NCI-H82 (cell line): Measurements from ENCODE around the gene SCFD2.
"Not testable (repeated sequence)": the region's sequence is repeated elsewhere in the genome, so short reads cannot be mapped to it uniquely, and the experiment has no call there.

Experiments used
- DNase-seq: peaks from one replicate; lab custom pipeline; 2025; lab: John Stamatoyannopoulos, UW

SCFD2 gene

DNA sequence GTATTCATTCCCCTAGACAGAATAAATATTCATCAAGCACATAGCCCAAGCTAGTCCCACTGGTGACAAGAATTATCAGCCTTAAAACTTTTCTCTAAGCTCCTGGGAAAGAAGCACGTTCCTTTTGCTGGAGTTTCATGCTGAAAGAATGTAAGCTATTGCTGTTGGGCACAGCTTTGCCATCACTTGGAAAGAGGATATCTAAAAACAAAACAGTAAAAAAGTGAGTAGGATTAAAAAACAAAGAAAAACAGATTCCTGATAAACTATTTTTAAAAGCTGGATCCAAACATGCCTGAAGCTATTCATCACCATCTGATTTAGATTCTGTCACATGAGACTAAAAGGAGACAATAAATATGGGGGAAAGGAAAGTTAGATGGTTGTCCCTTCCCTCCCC, 176.8 kb downstream of the SCFD2 start:
- no peak for DNase-seq

DNA sequence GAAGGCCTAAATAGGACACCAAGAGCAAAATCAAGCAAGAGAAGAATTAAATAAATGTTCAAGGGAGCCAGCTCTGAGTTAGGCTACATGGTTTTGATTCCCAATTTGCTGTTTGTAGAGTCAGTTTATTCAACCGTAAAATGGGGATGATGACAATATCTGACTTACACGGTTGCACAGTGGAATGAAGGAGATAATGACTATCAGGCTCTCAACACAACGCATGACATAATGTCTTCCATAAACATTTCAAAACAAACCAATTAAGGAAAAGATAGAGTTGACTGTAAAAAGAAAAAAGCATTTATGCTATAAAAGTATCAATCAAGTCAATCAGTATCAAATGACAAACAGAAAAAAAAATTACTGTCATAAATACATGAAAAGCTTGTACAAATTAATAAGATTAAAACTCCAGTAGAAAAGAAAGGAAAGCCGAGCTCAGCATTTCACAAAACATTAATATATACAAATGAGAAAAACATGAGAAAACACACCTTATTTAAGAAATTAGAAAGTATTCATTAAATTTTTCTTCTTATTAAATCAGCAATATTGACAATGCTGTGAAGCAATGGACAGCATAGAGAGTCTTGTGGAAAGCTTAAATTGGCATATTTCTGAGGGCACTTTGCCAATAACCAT, 179.0 kb downstream of the SCFD2 start:
- DNase-seq = no peak

DNA sequence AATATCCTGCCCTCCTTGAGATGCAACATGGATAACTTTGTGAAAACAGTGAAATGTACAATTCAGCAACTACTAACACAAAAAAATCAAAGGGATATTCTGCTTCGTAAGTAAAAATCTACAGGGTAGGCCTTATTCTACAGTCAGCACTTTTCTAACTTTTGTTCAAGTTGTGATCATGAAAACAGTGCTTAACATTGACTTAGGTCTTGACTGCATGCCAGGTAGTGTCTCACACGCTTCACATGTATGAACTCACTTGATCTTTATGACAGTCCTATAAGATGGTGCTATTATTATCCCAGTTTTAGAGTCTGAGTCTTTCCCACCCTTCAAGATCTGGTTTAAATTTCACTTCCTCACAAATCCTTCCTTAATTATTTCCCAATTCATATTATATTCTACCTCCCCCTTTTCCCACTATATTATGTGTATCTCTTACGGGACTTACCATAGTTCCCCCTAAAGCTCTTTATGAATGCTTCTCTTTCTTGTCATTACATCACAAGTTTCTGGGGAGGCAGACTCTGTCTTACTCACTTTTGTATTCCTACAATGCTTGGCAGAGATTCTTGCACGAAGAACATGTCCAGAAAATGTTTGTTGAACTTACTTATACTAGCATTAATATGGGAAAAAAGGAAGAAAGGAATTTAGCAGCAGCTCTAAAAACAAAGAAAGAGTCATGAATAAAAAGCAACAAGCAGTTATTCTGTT, 179.8 kb downstream of the SCFD2 start:
- DNase-seq = no peak

DNA sequence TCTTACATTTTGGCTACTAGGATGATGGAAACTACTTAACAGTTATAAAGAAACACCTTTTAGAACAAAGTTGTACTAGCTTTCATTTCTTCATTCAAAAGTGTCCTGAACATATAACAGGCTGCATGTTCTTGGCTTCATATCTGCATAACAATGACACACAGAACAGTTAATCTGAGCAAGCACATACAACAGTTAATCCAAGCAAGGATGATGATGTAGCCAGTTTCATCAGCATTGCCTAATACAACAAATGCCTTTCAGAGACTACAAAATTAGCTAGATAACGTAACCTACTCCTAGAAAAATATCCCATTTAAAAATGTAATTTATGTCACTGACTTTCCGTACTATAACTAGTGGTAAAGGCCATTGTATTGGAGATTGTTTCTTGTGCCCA, 182.1 kb downstream of the SCFD2 start:
- no peak for DNase-seq

DNA sequence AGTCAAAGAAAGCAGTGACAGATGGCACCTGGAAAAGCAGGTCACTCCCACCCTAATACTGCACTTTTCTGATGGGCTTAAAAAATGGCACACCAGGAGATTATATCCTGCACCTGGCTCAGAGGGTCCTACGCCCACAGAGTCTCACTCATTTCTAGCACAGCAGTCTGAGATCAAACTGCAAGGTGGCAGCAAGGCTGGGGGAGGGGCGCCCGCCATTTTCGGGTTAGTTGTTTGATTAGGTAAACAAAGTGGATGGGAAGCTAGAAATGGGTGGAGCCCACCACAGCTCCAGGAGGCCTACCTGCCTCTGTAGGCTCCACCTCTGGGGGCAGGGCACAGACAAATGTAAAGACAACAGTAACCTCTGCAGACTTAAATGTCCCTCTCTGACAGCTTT, 188.1 kb downstream of the SCFD2 start:
- not testable (repeated sequence) for DNase-seq

DNA sequence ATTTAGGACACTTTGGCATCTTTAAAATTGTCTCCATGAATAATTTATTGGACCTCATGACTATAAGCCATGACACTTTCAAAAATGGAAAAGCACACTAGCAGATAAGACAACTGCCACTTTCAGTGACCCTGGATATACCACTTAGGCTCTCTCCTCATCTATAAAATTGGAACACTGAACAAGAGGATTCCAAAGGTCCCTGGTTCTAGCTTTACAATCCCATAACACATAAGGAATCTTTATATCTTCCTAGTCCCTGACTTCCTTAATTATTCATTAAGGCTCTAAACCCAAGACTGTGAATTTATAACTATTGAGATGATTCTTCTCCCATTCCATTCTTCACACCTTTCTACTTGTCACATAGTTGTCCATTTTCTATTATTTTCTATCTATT, 190.2 kb downstream of the SCFD2 start:
- DNase-seq = no peak

DNA sequence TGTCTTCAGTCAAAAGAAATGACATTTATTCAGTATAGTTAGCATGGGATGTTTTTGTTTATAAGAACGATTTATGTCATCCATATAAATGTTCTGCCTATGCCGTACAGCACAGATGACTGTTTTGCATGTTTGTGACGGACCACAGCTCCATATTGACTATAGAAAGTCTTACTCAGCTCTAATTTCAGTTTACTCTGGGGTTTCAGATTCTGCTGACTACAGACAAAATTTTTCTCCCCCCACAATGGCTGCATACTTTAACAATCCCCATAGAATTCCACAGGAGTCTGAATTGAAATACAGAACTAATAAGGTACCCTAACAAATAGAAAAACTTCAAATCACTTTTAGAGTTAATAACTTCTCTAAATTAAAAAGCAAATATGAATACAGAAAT, 191.0 kb downstream of the SCFD2 start:
- no peak for DNase-seq

DNA sequence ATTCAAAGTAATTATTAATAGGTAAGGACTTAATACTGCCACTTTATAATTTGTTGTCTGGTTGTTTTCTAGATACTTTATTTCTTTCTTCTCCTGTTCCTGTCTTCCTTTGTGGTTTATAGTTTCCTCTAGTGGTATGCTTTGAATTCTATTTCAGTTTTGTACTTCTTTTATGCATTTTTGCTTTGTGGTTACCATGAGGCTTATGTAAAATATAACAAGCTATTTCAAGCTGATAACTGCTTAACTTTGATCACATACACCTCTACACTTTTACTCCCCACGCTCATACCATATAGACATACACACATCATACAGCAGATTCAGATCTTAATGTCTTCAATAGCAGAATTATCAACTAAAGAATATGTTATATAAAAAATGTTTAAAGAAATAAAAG, 192.3 kb downstream of the SCFD2 start:
- DNase-seq = no peak

DNA sequence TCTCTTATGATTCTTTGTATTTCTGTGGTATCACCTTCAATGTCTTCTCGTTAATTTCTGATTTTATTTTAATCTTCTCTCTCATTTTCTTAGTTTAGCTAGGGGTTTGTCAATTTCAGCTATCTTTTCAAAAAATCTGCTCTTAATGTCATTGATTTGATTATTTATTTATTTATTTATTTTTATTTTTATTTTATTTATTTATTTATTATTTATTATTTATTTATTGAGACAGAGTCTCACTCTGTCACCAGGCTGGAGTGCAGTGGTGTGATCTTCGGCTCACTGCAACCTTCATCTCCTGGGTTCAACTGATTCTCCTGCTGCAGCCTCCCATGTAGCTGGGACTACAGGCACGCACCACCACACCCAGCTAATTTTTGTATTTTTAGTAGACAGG, 194.1 kb downstream of the SCFD2 start:
- DNase-seq = no peak

DNA sequence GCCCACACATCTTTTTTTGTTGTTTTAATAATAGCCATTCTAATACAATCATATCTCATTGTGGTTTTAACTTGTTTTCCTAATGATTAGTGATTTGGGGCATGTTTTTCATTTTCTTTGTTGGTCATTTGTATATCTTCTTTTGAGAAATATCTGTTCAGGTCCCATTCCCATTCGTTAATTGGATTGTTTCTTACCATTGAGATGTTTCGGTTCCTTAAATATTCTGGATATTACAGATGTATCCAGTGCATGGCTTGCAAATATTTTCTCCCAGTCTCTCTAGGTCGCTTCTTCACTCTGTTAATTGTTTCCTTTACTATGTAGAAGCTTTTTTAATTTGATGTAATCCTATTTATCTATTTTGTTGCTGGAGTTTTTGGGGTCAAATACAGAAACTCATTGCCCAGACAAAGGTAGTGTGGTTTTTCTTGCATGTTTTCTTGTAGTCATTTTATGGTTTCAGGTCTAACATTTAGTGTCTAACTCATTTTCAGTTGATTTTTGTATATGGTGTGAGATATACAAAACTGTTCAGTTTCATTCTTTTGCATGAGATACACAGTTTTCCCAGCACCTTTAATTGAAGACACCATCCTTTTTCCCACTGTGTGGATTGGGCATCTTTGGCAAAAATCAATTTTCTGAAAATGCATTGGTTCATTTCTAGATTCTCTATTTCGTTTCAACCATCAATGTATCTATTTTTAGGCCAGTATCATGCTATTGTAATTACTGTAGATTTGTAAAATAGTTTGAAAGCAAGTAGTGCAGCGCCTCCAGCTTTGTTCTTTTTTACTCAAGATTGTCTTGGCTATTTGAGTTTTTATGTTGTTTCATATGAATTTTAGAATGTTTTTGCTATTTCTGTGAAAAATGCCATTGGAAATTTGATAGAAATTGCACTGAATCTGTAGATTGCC, 195.9 kb downstream of the SCFD2 start:
- no peak for DNase-seq

DNA sequence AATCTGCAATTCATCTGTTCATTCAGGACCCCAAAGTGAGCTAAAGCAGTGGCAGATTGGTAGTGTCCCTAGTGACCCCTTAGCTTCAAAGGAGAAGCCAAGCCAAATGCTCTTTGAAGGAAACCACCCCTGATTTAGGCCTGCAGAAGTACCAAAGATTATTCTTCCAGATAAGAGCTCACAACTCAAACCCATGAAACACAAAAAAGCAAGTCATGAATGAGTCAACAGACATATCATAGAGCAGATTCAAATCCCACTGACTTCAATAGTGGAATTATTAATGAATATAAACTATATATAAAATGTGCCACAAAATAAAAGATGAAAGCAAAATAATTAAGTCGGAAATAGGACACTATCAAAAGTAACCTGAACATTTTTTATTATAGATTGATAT, 197.6 kb downstream of the SCFD2 start:
- DNase-seq = no peak

DNA sequence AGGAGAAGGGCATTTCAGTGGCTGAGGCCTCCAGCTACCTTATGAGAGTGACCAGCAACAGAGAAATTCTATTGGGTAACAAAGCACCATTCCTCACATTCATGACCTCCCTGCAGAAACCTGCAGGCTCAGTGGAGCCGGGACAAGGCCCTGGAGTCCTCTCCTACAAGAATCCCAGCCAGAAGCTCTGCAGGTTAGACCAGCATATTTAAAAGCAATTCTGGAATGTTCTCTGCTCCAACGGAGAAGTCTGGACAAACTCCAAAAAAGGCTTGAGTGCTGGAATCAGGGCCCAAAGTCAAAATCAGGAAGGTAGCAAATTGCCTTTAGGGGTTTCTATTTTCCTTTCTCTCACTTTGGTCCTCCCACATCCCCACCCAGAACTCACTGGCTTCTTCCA, 202.9 kb downstream of the SCFD2 start:
- DNase-seq = no peak

DNA sequence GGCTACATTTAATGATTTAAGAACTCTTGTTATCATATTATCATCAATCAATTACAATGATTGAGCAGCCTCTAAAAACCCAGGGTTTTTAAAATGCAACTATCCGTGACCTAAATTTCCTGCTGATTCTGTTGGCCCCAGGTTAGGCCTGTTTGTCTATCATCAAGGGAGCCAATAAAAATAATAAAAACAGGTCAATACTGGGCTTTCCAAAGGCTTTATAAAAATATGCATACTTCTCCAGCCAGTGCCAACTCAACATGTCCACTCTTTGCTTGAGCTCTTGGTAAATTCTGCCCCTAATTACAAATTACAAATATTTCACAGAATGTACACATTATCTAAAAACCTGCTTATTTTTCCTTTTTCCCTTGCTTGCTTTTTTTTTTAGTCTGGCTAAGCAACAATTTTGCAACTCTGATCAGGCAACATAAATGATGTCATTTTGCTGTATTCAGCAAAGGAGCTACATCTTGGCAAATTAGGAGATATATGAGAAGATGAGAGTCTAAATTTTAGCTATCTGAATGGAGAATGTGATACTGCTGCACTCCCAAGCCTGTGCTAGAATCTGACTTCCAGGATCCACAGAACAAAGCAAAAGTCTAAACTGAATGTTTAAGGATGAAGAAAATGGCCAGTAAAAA, 204.0 kb downstream of the SCFD2 start:
- no peak for DNase-seq

DNA sequence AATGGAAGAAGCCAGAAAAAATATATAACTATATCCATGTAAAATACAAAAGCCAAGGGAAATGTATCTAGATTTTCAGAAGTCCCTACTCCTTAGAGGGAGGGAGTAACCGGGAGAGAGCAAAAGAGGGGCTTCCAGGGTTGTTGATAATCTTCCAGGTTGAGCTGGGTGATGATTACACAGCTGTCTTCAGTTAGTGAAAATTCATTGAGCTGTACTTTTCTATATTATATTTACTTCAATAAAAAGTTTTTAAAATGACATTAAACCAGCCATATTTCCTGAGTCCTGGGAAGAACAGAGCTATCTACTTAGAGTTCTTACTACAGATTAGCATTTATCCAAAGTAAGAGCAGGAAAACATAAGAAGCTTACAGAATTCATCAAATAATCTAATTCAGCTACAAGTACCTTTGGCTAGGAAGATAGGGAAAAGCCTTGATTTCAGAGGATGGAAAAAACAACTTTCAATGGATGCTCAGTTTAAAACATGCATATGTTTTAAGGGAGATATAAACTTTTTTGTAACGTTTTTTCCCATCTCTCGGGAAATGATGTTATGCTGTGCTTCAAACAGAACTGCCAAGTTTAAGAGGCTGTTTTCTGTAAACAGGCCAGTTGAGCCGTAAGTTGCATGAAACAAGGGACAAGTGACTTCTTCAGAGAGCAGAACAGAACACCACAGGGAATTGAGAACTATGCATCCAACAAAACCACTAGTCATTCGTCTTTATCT, 204.6 kb downstream of the SCFD2 start:
- DNase-seq = peak; percentile 6

DNA sequence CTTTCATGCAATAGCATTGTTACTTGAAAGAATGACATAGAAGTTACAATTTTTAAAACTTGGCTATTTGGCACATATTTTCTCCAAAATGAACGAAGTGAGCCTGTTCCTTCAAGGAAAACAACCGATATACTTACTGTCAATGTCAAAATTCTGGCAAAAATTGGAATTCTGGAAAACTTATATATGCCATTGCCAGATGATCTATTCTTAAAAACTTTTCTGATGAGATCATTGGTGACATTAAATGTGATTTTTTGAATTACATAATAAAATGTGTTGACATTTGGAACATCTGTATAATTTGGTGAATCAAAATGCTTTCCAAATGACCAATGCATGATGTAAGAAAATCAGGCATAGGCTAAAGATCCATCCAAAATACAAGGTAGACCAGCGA, 209.0 kb downstream of the SCFD2 start:
- no peak for DNase-seq

DNA sequence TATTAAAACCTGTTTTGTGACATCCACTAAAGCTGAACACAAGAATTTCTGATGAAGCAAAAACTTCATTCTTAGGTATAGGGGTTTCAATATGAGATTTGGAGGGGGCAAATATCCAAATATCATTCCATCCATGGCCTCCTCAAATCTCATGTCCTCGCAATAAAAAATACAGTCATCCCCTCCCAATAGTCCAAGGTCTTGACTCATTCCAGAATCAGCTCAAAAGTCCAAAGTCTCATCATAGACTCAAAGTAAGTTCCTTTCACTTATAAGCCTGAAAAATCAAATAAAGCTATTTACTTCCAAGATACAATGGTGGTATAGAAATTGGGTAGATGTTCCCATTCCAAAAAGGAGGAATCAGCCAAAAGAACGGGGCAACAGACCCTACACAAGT, 213.4 kb downstream of the SCFD2 start:
- no peak for DNase-seq

DNA sequence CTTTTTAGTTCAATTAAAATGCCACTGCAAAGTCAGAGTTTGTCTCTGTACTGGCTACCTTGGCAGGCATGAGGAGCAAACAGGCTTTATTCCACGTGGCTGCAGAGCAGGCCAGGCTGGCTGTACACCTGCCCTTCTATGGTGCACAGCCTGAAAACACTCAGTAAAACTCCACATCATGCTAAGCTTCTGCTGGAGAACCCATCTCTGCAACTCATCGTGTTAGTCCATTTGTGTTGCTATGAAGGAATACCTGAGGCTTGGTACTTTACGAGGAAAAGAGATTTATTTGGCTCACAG, 214.4 kb downstream of the SCFD2 start:
- DNase-seq = no peak

DNA sequence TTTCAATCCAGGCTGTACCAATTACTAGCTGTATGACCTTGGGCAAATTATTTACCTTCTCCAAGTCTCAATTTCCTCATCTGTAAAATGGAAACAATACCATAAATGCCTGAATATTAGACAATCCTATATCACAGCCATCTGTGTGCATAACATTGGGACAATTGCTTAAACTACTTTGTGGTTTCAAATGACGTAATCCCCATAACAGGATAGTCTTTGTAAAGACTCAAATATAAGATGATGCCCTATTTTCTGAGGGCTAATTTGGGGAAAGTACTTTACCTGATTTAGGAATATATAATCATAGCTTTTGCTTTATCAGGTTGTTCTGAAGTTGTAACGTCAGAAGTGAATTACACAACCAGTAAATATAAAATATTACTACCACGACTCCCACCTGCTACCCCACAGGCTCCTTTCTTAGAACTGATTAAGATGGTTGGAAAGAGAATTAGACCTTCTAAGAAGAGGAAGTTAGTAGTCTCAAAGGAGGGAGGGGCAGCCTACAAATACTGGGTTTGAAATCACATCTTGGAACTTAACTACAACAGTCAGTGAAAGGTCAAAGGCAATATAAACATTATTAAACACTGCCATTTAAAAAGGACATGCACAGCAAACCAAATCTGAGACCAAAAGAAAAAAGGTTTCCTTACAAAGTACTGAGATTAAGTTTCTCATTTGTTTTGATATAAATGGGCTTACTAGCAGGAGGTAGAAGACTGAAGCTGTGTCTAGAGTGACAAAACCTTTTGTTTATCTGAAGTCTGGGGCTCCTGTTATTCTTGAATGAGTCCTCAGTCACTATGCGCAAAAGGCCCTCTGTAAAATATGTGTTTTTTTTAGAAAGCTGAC, 215.0 kb downstream of the SCFD2 start:
- DNase-seq = peak; percentile 64

DNA sequence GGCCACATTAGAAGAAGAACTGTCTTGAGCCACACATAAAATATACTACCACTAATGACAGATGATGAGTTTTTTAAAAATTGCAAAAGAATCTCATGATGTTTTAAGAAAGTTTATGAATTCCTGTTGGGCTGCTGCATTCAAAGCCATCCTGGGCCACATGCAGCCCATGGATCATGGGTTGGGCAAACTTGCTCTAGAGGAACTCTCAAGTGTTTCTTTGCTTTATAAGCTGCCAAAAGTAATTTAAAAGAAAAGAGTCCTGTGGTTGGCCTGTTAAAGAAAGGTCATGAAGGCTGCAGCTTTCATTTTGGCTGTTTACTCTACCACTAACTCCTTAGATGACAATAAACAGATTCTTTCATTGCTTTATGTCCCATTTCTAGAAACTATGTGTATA, 218.2 kb downstream of the SCFD2 start:
- DNase-seq = no peak

DNA sequence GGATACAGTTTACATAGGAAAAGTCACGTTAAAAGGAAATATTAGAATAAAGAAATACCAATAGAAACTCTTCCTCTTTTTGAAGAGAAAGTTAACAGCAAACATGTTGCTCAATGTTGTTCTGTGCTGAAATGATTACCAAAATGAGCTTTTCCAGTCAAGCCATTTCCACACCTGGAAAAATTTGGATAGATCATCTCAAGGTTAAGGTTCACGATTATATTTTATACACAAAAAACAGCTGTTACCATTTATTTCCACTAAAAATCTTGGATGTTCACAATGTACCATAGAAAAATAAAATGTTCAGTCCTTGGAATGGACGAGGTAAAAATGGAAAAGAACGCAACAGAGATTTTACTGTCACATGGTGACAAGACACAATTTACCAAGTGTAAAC, 218.7 kb downstream of the SCFD2 start:
- no peak for DNase-seq

DNA sequence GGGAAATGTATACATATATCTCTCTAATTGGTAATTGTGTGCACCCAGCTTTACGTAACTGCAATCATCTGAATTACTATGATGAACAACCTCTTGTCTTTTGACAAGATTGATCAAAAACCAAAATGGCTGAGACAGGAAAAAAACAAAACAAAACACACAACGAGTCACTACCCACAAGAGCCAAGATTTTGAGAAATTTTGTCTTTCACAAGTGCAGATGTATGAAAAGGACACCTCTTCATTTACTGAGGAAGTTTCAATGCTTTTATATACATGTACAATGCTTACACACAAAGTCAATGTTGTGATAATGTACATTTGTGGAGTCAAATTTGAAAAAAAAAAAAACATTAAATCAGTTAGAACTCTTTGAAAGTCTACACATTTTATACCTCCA, 224.6 kb downstream of the SCFD2 start:
- no peak for DNase-seq
